ENCODE measurements around the gene TMEM121B. TPM values are rescaled to one million over a fixed set of nuclear protein-coding genes. Genes with fewer than 3 reads are reported as not detected.

TMEM121B gene
- total and polyA plus RNA-seq, 4 donors = 0.06 to 0.17 (median 0.10) TPM

DNA sequence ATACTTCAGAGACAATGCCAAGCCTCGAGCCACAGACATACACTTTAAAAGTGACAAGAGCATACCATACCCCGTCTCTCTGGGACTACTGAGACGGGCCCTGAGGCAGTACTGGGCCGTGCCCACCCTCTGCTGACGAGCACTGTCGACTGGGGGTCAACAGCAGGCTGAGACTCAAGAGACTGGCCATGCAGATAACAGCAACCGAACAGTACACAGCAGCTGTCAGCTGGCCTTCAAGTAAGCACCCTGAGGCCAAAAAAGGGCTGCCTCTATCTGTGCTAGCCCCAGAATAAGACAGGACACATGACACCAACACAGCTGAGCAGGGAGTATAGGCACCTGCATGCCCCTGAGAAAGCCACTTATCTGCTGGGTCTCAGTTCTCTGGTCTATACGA is 18.9 kb upstream of the TMEM121B start:
- H3K4me3 ChIP-seq (ENCODE audit: low read depth in 1 of 3, low read length in 3 of 3) = no peak overlapping the region
- 87% methylated on average over 8 of the region's 8 CpGs for WGBS
- no peak for DNase-seq (ENCODE audit: low spot score)
- H3K27me3 ChIP-seq (ENCODE audit: control insufficient read depth in 4 of 4, insufficient read depth in 4 of 4, low read length in 3 of 4) = no peaks in the 10 kb centered on the region
- TF ChIP-seq SP1 (IDR thresholded peaks at IDR 0.05) (no peak), TAF1 (conservative IDR thresholded peaks at IDR 0.05) (no peak), NR2F2 (IDR thresholded peaks at IDR 0.05) (no peak), JUND (IDR thresholded peaks at IDR 0.05) (no peak), FOXA1 (IDR thresholded peaks at IDR 0.05) (no peak)
- TF ChIP-seq, protein P1, sequence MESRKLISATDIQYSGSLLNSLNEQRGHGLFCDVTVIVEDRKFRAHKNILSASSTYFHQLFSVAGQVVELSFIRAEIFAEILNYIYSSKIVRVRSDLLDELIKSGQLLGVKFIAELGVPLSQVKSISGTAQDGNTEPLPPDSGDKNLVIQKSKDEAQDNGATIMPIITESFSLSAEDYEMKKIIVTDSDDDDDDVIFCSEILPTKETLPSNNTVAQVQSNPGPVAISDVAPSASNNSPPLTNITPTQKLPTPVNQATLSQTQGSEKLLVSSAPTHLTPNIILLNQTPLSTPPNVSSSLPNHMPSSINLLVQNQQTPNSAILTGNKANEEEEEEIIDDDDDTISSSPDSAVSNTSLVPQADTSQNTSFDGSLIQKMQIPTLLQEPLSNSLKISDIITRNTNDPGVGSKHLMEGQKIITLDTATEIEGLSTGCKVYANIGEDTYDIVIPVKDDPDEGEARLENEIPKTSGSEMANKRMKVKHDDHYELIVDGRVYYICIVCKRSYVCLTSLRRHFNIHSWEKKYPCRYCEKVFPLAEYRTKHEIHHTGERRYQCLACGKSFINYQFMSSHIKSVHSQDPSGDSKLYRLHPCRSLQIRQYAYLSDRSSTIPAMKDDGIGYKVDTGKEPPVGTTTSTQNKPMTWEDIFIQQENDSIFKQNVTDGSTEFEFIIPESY (IDR thresholded peaks at IDR 0.05) = no peak
- TF ChIP-seq, protein P2, sequence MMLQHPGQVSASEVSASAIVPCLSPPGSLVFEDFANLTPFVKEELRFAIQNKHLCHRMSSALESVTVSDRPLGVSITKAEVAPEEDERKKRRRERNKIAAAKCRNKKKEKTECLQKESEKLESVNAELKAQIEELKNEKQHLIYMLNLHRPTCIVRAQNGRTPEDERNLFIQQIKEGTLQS (IDR thresholded peaks at IDR 0.05) = no peak
- TF ChIP-seq, protein P3, sequence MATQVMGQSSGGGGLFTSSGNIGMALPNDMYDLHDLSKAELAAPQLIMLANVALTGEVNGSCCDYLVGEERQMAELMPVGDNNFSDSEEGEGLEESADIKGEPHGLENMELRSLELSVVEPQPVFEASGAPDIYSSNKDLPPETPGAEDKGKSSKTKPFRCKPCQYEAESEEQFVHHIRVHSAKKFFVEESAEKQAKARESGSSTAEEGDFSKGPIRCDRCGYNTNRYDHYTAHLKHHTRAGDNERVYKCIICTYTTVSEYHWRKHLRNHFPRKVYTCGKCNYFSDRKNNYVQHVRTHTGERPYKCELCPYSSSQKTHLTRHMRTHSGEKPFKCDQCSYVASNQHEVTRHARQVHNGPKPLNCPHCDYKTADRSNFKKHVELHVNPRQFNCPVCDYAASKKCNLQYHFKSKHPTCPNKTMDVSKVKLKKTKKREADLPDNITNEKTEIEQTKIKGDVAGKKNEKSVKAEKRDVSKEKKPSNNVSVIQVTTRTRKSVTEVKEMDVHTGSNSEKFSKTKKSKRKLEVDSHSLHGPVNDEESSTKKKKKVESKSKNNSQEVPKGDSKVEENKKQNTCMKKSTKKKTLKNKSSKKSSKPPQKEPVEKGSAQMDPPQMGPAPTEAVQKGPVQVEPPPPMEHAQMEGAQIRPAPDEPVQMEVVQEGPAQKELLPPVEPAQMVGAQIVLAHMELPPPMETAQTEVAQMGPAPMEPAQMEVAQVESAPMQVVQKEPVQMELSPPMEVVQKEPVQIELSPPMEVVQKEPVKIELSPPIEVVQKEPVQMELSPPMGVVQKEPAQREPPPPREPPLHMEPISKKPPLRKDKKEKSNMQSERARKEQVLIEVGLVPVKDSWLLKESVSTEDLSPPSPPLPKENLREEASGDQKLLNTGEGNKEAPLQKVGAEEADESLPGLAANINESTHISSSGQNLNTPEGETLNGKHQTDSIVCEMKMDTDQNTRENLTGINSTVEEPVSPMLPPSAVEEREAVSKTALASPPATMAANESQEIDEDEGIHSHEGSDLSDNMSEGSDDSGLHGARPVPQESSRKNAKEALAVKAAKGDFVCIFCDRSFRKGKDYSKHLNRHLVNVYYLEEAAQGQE (IDR thresholded peaks at IDR 0.05) = no peak
- H3K4me1 ChIP-seq (ENCODE audit: control insufficient read depth in 4 of 4, insufficient read depth in 4 of 4, low read length in 3 of 4) = no peaks in the 10 kb centered on the region
- no peak overlapping the region for H3K9ac ChIP-seq (ENCODE audit: low read depth in 1 of 2, low read length in 2 of 2)
- peaks cover 15 to 58% (median 37%) of the 10 kb centered on the region in 4 donors for H3K36me3 ChIP-seq (ENCODE audit: control insufficient read depth in 4 of 4, insufficient read depth in 3 of 4, low read depth in 1 of 4, low read length in 3 of 4)
- H3K9me3 ChIP-seq (ENCODE audit: control insufficient read depth in 4 of 4, low read length in 3 of 4) = no peaks in the 10 kb centered on the region
- H3K27ac ChIP-seq (ENCODE audit: low read depth in 1 of 2, low read length in 2 of 2) = no peak overlapping the region

DNA sequence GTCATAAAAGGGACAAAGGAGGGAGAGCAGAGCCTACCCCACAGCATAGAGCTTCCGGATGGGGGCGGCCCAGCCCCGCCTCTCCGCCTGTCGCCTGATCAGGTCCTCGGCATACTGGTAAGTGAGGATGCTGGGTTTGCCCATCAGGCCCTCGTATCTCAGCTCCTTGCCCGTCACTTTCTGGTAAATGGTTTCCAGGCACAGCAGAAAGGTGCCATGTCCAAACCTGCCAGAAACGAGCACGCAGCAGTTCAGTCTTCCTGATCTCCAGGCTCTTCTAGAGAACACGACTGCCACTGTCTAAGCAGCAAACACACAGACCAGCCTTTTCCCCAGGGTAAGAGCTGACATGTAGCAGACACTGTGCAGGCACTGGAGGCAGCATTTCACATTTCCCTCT is 17.4 kb upstream of the TMEM121B start:
- no peaks in the 10 kb centered on the region for H3K9me3 ChIP-seq (ENCODE audit: control insufficient read depth in 4 of 4, low read length in 3 of 4)
- no peak for DNase-seq (ENCODE audit: low spot score)
- H3K9ac ChIP-seq (ENCODE audit: low read depth in 1 of 2, low read length in 2 of 2) = no peak overlapping the region
- peaks cover 14 to 48% (median 29%) of the 10 kb centered on the region in 4 donors for H3K36me3 ChIP-seq (ENCODE audit: control insufficient read depth in 4 of 4, insufficient read depth in 3 of 4, low read depth in 1 of 4, low read length in 3 of 4)
- H3K4me3 ChIP-seq (ENCODE audit: low read depth in 1 of 3, low read length in 3 of 3) = no peak overlapping the region
- H3K27me3 ChIP-seq (ENCODE audit: control insufficient read depth in 4 of 4, insufficient read depth in 4 of 4, low read length in 3 of 4) = no peaks in the 10 kb centered on the region
- no peak for TF ChIP-seq NR2F2 (IDR thresholded peaks at IDR 0.05)
- TF ChIP-seq, protein P1 (IDR thresholded peaks at IDR 0.05) = no peak
- TF ChIP-seq, protein P4, sequence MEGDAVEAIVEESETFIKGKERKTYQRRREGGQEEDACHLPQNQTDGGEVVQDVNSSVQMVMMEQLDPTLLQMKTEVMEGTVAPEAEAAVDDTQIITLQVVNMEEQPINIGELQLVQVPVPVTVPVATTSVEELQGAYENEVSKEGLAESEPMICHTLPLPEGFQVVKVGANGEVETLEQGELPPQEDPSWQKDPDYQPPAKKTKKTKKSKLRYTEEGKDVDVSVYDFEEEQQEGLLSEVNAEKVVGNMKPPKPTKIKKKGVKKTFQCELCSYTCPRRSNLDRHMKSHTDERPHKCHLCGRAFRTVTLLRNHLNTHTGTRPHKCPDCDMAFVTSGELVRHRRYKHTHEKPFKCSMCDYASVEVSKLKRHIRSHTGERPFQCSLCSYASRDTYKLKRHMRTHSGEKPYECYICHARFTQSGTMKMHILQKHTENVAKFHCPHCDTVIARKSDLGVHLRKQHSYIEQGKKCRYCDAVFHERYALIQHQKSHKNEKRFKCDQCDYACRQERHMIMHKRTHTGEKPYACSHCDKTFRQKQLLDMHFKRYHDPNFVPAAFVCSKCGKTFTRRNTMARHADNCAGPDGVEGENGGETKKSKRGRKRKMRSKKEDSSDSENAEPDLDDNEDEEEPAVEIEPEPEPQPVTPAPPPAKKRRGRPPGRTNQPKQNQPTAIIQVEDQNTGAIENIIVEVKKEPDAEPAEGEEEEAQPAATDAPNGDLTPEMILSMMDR (IDR thresholded peaks at IDR 0.05; ENCODE audit: low read depth, low read length, missing input control) = no peak
- TF ChIP-seq GABPA (IDR thresholded peaks at IDR 0.05 in 1 of 2, conservative IDR thresholded peaks at IDR 0.05 in 1 of 2) = no peak
- H3K4me1 ChIP-seq (ENCODE audit: control insufficient read depth in 4 of 4, insufficient read depth in 4 of 4, low read length in 3 of 4) = no peaks in the 10 kb centered on the region
- H3K27ac ChIP-seq (ENCODE audit: low read depth in 1 of 2, low read length in 2 of 2) = no peak overlapping the region
- WGBS = 96% methylated on average over 11 of the region's 11 CpGs

Data from liver (tissue), 9 donors.